Measurements from ENCODE around the gene MTA3. TPM values are rescaled to one million over a fixed set of nuclear protein-coding genes. Genes with fewer than 3 reads are reported as not detected.

Gene MTA3
- total RNA-seq = 32.4 and 39.9 TPM in 2 replicates

GRCh38 chr2:42568401-42569115 is at the start of gene MTA3:
MTA3 (plus strand) TSS chr2:42568632; CDS start chr2:42568746, 114 bp downstream.

GRCh38 chr2:42764096-42764495 is 195.7 kb downstream of the MTA3 start, which contains the start of gene OXER1:
OXER1 (minus strand) TSS chr2:42764135; CDS start chr2:42764062, 73 bp downstream.

GRCh38 chr2:42792583-42793333 is 224.3 kb downstream of the MTA3 start, which contains the start of gene HAAO:
HAAO (minus strand) TSS chr2:42792583; CDS start chr2:42792536, 47 bp downstream.

Other genes starting within 250 kb of the MTA3 start
- 194 and 255 TPM in 2 replicates for gene COX7A2L, start 207.4 kb upstream of the MTA3 start, total RNA-seq
- gene KCNG3, start 74.7 kb upstream of the MTA3 start, total RNA-seq = under 0.01 TPM in 1 of 2 replicates, not detected in the other
- 0.17 TPM in 1 of 2 replicates, not detected in the other for gene OXER1, start 195.5 kb downstream of the MTA3 start, total RNA-seq
- gene HAAO, start 224.0 kb downstream of the MTA3 start, total RNA-seq = 2.3 and 6.3 TPM in 2 replicates